H1 (cell line): ENCODE data around the gene KCTD2. TPM values are rescaled to one million over a fixed set of nuclear protein-coding genes. Genes with fewer than 3 reads are reported as not detected.
A peak's percentile ranks its signal among the peaks of the same experiment; 100 is the strongest.

Experiments
- CTCF ChIA-PET: fragments of 300-600 bp; sonication (Branson Sonifier 250); formaldehyde crosslinking; loops from one replicate; lab custom pipeline; 2021; ENCODE audit not compliant: partially characterized antibody; lab: Charles Lee
- POLR2A ChIA-PET: fragments of 300-600 bp; sonication (Branson Sonifier 250); formaldehyde crosslinking; loops from one replicate; lab custom pipeline; 2021; ENCODE audit warnings: inconsistent platforms; ENCODE audit not compliant: partially characterized antibody; lab: Charles Lee
- DNase-seq, 2 experiments: peaks; one replicate each; pipeline versions ENCODE4 v3.0.0 to v3.0.0-alpha.2; 2010 to 2022; ENCODE audit warnings: low spot score in 2 of 2, low read depth in 1 of 2, mixed read lengths in 1 of 2
- FAIRE-seq: peaks from 2 replicates; lab custom pipeline; 2011; peaks lifted over from hg19 to GRCh38; lab: Jason Lieb, UNC
- H2AFZ ChIP-seq: 2 replicates; pipeline ENCODE4 v1.8.1; 2012; ENCODE audit warnings: low read length, inconsistent platforms
- H2AK5ac ChIP-seq: 2 replicates; pipeline ENCODE4 v1.6.1; 2013; ENCODE audit warnings: low read depth, low read length
- H2BK120ac ChIP-seq: replicated peaks from 2 replicates; pipeline ENCODE3; 2013; ENCODE audit warnings: low read depth, low read length, inconsistent platforms
- H2BK12ac ChIP-seq: 2 replicates; pipeline ENCODE4 v1.6.1; 2013; ENCODE audit warnings: low read depth, low read length
- H2BK15ac ChIP-seq: 2 replicates; pipeline ENCODE4 v1.6.1; 2013; ENCODE audit warnings: low read length
- H2BK20ac ChIP-seq: 2 replicates; pipeline ENCODE4 v1.6.1; 2013; ENCODE audit warnings: low read length
- H2BK5ac ChIP-seq: 2 replicates; pipeline ENCODE4 v1.6.1; 2013; ENCODE audit warnings: low read depth, low read length
- H3K14ac ChIP-seq: 2 replicates; pipeline ENCODE4 v1.6.1; 2013; ENCODE audit warnings: inconsistent platforms; ENCODE audit not compliant: insufficient read length
- H3K18ac ChIP-seq: 2 replicates; pipeline ENCODE4 v1.6.1; 2013; ENCODE audit warnings: low read length; ENCODE audit errors: extremely low read depth
- H3K23ac ChIP-seq: 2 replicates; pipeline ENCODE4 v1.6.1; 2013; ENCODE audit warnings: inconsistent platforms; ENCODE audit not compliant: insufficient read length
- H3K23me2 ChIP-seq: 2 replicates; pipeline ENCODE4 v1.6.1; 2013; ENCODE audit warnings: low read depth, low read length
- H3K27ac ChIP-seq: 2 replicates; pipeline ENCODE4 v1.6.1; 2011; ENCODE audit warnings: low read depth, low read length, inconsistent platforms
- H3K27me3 ChIP-seq, 4 experiments: replicated peaks in 1 of 4; 1 replicate in 1 of 4; 2 replicates in 3 of 4; pipeline versions ENCODE4 v1.6.1 to v1.8.1; 2011 to 2013; ENCODE audit warnings: low read length in 3 of 4, mild to moderate bottlenecking in 3 of 4, inconsistent platforms in 2 of 4, mixed read lengths in 2 of 4, moderate library complexity in 1 of 4; ENCODE audit not compliant: control insufficient read depth in 3 of 4, insufficient read depth in 3 of 4; ENCODE audit errors: extremely low read depth in 1 of 4
- H3K36me3 ChIP-seq, 4 experiments: 2 replicates each; pipeline versions ENCODE4 v1.6.1 to v1.8.1; 2011 to 2013; ENCODE audit warnings: mild to moderate bottlenecking in 4 of 4, low read length in 3 of 4, moderate library complexity in 2 of 4, control low read depth in 1 of 4, inconsistent platforms in 1 of 4; ENCODE audit not compliant: insufficient read depth in 4 of 4, control insufficient read depth in 2 of 4
- H3K4ac ChIP-seq: replicated peaks from 2 replicates; pipeline ENCODE3; 2013; ENCODE audit warnings: low read length, low read depth, mixed read lengths, inconsistent platforms; ENCODE audit not compliant: insufficient read length
- H3K4me1 ChIP-seq, 4 experiments: replicated peaks in 1 of 4; 1 replicate in 1 of 4; 2 replicates in 3 of 4; pipeline versions ENCODE4 v1.6.1 to v1.8.1; 2011 to 2013; ENCODE audit warnings: low read length in 3 of 4, inconsistent platforms in 2 of 4, mixed read lengths in 1 of 4; ENCODE audit not compliant: insufficient read depth in 4 of 4, control insufficient read depth in 3 of 4
- H3K4me2 ChIP-seq, 2 experiments: 2 replicates each; pipeline versions ENCODE4 v1.6.1 to v1.8.1; 2011 to 2013; ENCODE audit warnings: low read depth in 2 of 2, low read length in 2 of 2, control low read depth in 1 of 2, inconsistent platforms in 1 of 2, mild to moderate bottlenecking in 1 of 2; ENCODE audit not compliant: insufficient read depth in 1 of 2
- H3K4me3 ChIP-seq, 4 experiments: fragments of 200-600, 300-600 bp in 1 of 4; sonication (generic), shearing (Covaris generic), sonication (Bioruptor Twin) in 1 of 4; 2 replicates each; pipeline versions ENCODE4 v1.5.1 to v1.8.1; 2011 to 2016; ENCODE audit warnings: low read length in 4 of 4, low read depth in 3 of 4, control low read depth in 2 of 4, inconsistent platforms in 2 of 4, mild to moderate bottlenecking in 2 of 4, mixed read lengths in 1 of 4, moderate library complexity in 1 of 4; ENCODE audit not compliant: insufficient read depth in 2 of 4; ENCODE audit errors: extremely low read depth in 1 of 4
- H3K56ac ChIP-seq: replicated peaks from 2 replicates; pipeline ENCODE3; 2013; ENCODE audit warnings: low read depth, mild to moderate bottlenecking, mixed read lengths, low read length, inconsistent platforms; ENCODE audit not compliant: insufficient read length
- H3K79me1 ChIP-seq: 2 replicates; pipeline ENCODE4 v1.6.1; 2013; ENCODE audit warnings: low read depth, low read length, control low read depth
- H3K79me2 ChIP-seq, 2 experiments: 2 replicates each; pipeline versions ENCODE4 v1.6.1 to v1.8.1; 2012 to 2013; ENCODE audit warnings: low read length in 2 of 2, mild to moderate bottlenecking in 2 of 2, inconsistent platforms in 1 of 2; ENCODE audit not compliant: insufficient read depth in 2 of 2, control insufficient read depth in 1 of 2
- H3K9ac ChIP-seq, 4 experiments: replicated peaks in 1 of 4; 1 replicate in 1 of 4; 2 replicates in 3 of 4; pipeline versions ENCODE4 v1.6.1 to v1.8.1; 2011 to 2013; ENCODE audit warnings: low read depth in 3 of 4, low read length in 3 of 4, control low read depth in 2 of 4, mild to moderate bottlenecking in 2 of 4, moderate library complexity in 2 of 4, inconsistent platforms in 1 of 4; ENCODE audit errors: extremely low read depth in 1 of 4
- H3K9me3 ChIP-seq, 2 experiments: 2 replicates each; pipeline versions ENCODE4 v1.6.1 to v1.8.1; 2012 to 2013; ENCODE audit warnings: mild to moderate bottlenecking in 2 of 2, moderate library complexity in 2 of 2, control low read depth in 1 of 2, inconsistent platforms in 1 of 2, low read depth in 1 of 2, low read length in 1 of 2, mixed read lengths in 1 of 2; ENCODE audit not compliant: insufficient read depth in 2 of 2
- H4K20me1 ChIP-seq, 2 experiments: replicated peaks in 1 of 2; 2 replicates each; pipeline versions ENCODE3 to v1.8.1; 2011 to 2013; ENCODE audit warnings: inconsistent platforms in 2 of 2, low read length in 2 of 2, mild to moderate bottlenecking in 1 of 2; ENCODE audit not compliant: insufficient read depth in 2 of 2, control insufficient read depth in 1 of 2
- H4K5ac ChIP-seq: 2 replicates; pipeline ENCODE4 v1.6.1; 2013; ENCODE audit warnings: low read length, low read depth, mixed read lengths, inconsistent platforms; ENCODE audit not compliant: insufficient read length
- H4K8ac ChIP-seq: 2 replicates; pipeline ENCODE4 v1.8.0; 2013; ENCODE audit warnings: mild to moderate bottlenecking, moderate library complexity, low read length, inconsistent platforms; ENCODE audit not compliant: insufficient read depth; ENCODE audit errors: extremely low read depth
- H4K91ac ChIP-seq: replicated peaks from 2 replicates; pipeline ENCODE3; 2013; ENCODE audit warnings: low read length, mixed read lengths, inconsistent platforms; ENCODE audit not compliant: insufficient read length
- ASH2L ChIP-seq: fragments of 200-600, 300-600 bp; sonication (generic); IDR thresholded peaks from one replicate; pipeline ENCODE4 v1.7.1; 2017; ENCODE audit warnings: low read length
- CEBPB ChIP-seq: IDR thresholded peaks from 2 replicates; pipeline ENCODE4 v1.6.1; 2012; ENCODE audit warnings: low read depth, low read length
- KDM1A ChIP-seq: fragments of 200-600, 300-600 bp; sonication (generic); IDR thresholded peaks from 2 replicates; pipeline ENCODE4 v1.7.1; 2016; ENCODE audit warnings: mild to moderate bottlenecking, low read length, borderline replicate concordance
- SP4 ChIP-seq: IDR thresholded peaks from 2 replicates; pipeline ENCODE4 v1.6.1; 2012; ENCODE audit warnings: low read length, inconsistent platforms
- SRF ChIP-seq: IDR thresholded peaks from 2 replicates; pipeline ENCODE4 v1.6.1; 2011; ENCODE audit warnings: mild to moderate bottlenecking, low read depth, low read length, moderate library complexity
- TBP ChIP-seq: IDR thresholded peaks from 2 replicates; pipeline ENCODE4 v1.6.1; 2011; ENCODE audit warnings: low read depth, low read length, improper control_type of control experiment
- TCF12 ChIP-seq: IDR thresholded peaks from 2 replicates; pipeline ENCODE4 v1.6.1; 2011; ENCODE audit warnings: low read depth, mild to moderate bottlenecking, low read length
- WGBS, 2 experiments: shearing (Covaris generic) in 1 of 2; methylation state at CpG; one replicate each; pipeline versions ENCODE4 v1.1.6 to v1.1.7; 2013 to 2015; ENCODE audit warnings: low lambda C conversion rate in 2 of 2, mixed read lengths in 2 of 2, inconsistent platforms in 1 of 2, low coverage in 1 of 2, missing lambda C conversion rate in 1 of 2; ENCODE audit not compliant: insufficient replicate concordance in 2 of 2, insufficient coverage in 1 of 2, insufficient read length in 1 of 2; ENCODE audit errors: extremely low coverage in 1 of 2, missing lambda C conversion rate in 1 of 2; 5-methylcytosine and 5-hydroxymethylcytosine counted together
- polyA plus RNA-seq, 7 experiments: library from polyadenylated mRNA; depleted of rRNA in 3 of 7; stranded (reverse) in 5 of 7; unstranded in 2 of 7; fragments of >200 nt in 5 of 7; fragments of 200-250 nt in 2 of 7; gene quantifications; 1 replicate in 5 of 7; 2 replicates in 1 of 7; 4 replicates in 1 of 7; pipeline versions ENCODE4 v1.2.1 to v1.2.3, GENCODE V29; 2011 to 2013; ENCODE audit warnings: missing spikeins in 2 of 7, mixed read lengths in 2 of 7
- total RNA-seq: library from RNA; stranded (reverse); fragmentation: NEBNext Ultra II Directional; extraction: Animal tissue kit (Norgen Biotek cat#: 25700); gene quantifications from 2 replicates; pipeline ENCODE4 v1.2.1, GENCODE V29; 2021
- TF ChIP-seq, protein P1 (sequence below): IDR thresholded peaks from 2 replicates; pipeline ENCODE4 v1.6.1; 2012; ENCODE audit warnings: inconsistent platforms
- TF ChIP-seq, protein P2 (sequence below), 3 experiments: IDR thresholded peaks; 1 replicate in 2 of 3; 2 replicates in 1 of 3; pipeline versions ENCODE4 v1.5.1 to v1.6.1; 2011; ENCODE audit warnings: low read length in 3 of 3, mild to moderate bottlenecking in 3 of 3, inconsistent platforms in 2 of 3, low read depth in 1 of 3, moderate library complexity in 1 of 3; ENCODE audit not compliant: insufficient read depth in 1 of 3; ENCODE audit errors: control extremely low read depth in 1 of 3

The KCTD2 gene
- total and polyA plus RNA-seq, 2 of the 8 experiments (the other 6 are each of a cell fraction or from before 2014, with no cell fraction given): 33.7 to 36.8 TPM

DNA sequence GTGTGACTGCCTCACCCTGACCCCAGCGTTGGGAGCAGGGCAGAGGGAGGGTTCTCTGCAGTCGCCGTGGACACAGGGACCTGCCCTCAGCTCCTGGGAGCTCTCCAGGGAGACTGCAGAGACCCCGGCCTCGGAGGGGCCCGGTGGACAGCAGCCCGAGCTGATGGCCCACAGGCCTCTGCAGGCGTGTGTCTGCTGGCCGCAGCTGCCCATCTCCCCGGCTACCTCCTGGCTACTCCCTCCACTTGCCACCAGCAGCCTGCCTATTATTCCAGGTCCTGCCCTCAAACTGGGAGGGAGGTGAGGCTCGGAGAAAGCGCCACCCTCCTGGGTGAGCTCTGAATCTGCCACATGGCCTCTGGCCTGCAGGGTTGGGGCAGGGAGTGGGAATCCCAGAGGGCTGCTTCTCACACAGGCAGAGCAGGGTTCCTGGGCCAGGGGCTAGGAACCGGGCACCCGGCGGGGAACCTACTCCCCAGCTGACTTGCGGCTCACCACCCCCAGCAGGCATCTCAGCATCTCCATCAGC lies 47.9 kb downstream of the KCTD2 start:
- Histone ChIP-seq H3K4me3 (no peak overlapping the region), H3K4ac (no peak overlapping the region), H3K9ac (no peak overlapping the region), H2BK12ac (no peak overlapping the region), H4K91ac (no peak overlapping the region), H3K27ac (no peak overlapping the region), H3K9me3 (no peaks in the 10 kb centered on the region; a peak in 1 of 4 replicates), H2BK5ac (no peak overlapping the region), H3K14ac (no peak overlapping the region), H3K56ac (no peak overlapping the region), H3K27me3 (no peaks in the 10 kb centered on the region), H2BK20ac (no peak overlapping the region), H3K23ac (no peak overlapping the region), H2BK15ac (no peak overlapping the region), H4K8ac (no peak overlapping the region; the same call in 1 of the 2 replicates), H3K79me1 (peaks cover 7% of the 10 kb centered on the region), H3K23me2 (peaks cover 4% of the 10 kb centered on the region), H3K18ac (no peak overlapping the region), H2AFZ (no peak overlapping the region), H2BK120ac (no peak overlapping the region), H3K4me2 (no peak overlapping the region), H3K4me1 (peaks cover 0 to 17% (median 12%) of the 10 kb centered on the region in 4 experiments; a peak in 6 of 7 replicates), H3K79me2 (peaks cover 0 to 7% of the 10 kb centered on the region in 2 experiments; a peak in 2 of 4 replicates), H4K5ac (no peak overlapping the region), H3K36me3 (peaks cover 0 to 3% (median 1%) of the 10 kb centered on the region in 4 experiments; a peak in 3 of 8 replicates)
- DNase-seq (no peak), FAIRE-seq (no peak)
- WGBS, 2 experiments: 92% methylated on average over 16 of the region's 16 CpGs; no CpG with 5 or more reads in 1 of the 2 experiments
- POLR2A ChIA-PET: interaction anchor here (0.9 to 1.4 kb wide), 6 partner anchors 16 to 60 kb away, joined by 3 to 5 read pairs (median 3); partner anchors contain the start of gene JPT1
- TF ChIP-seq SRF (no peak), SP4 (no peak), ASH2L (no peak), CEBPB (no peak), TCF12 (no peak), KDM1A (no peak), TBP (no peak)
- TF ChIP-seq, protein P1, sequence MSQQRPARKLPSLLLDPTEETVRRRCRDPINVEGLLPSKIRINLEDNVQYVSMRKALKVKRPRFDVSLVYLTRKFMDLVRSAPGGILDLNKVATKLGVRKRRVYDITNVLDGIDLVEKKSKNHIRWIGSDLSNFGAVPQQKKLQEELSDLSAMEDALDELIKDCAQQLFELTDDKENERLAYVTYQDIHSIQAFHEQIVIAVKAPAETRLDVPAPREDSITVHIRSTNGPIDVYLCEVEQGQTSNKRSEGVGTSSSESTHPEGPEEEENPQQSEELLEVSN: no peak
- TF ChIP-seq, protein P2, sequence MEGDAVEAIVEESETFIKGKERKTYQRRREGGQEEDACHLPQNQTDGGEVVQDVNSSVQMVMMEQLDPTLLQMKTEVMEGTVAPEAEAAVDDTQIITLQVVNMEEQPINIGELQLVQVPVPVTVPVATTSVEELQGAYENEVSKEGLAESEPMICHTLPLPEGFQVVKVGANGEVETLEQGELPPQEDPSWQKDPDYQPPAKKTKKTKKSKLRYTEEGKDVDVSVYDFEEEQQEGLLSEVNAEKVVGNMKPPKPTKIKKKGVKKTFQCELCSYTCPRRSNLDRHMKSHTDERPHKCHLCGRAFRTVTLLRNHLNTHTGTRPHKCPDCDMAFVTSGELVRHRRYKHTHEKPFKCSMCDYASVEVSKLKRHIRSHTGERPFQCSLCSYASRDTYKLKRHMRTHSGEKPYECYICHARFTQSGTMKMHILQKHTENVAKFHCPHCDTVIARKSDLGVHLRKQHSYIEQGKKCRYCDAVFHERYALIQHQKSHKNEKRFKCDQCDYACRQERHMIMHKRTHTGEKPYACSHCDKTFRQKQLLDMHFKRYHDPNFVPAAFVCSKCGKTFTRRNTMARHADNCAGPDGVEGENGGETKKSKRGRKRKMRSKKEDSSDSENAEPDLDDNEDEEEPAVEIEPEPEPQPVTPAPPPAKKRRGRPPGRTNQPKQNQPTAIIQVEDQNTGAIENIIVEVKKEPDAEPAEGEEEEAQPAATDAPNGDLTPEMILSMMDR (IDR thresholded peaks at IDR 0.05; ENCODE audit: control extremely low read depth in 1 of 3, insufficient read depth in 1 of 3, low read depth in 1 of 3, low read length in 3 of 3): no peak
- TF ChIP-seq, all 59 proteins: peak for 0
- peaks cover 0 to 5% of the 10 kb centered on the region in 2 experiments for H4K20me1 ChIP-seq
- 0 out of 2 replicates have a peak overlapping the region, but pooled peaks have one; percentile 13 for H2AK5ac ChIP-seq
- CTCF ChIA-PET: interaction anchor here (0.6 to 6.8 kb wide), 9 partner anchors 11 to 176 kb away, joined by 3 to 60 read pairs (median 4); partner anchors contain the start of genes MIF4GD and NT5C
